Measurements from ENCODE around the gene PHC2. TPM values are rescaled to one million over a fixed set of nuclear protein-coding genes. Genes with fewer than 3 reads are reported as not detected.

The PHC2 gene
- total RNA-seq, 1 experiment from 2014 or later = 137 TPM

- ChIA-PET POLR2A (interaction anchor here (1.6 kb wide), 1 partner anchor 10 kb away, joined by 6 read pairs; no protein-coding TSS in a partner anchor), CTCF (interaction anchor here (0.6 to 2.1 kb wide), 6 partner anchors 10 to 292 kb away, joined by 3 to 10 read pairs (median 4); no protein-coding TSS in a partner anchor)
- TF ChIP-seq CTCF (IDR thresholded peaks at IDR 0.05; ENCODE audit: unreplicated experiment) = no peak
- H3K4me3 Mint-ChIP-seq (ENCODE audit: unreplicated experiment) = no peak overlapping the region
- no peaks in the 10 kb centered on the region for H3K27me3 Mint-ChIP-seq (ENCODE audit: insufficient read depth, unreplicated experiment)
- peak; percentile 40 for DNase-seq (ENCODE audit: unreplicated experiment)
- H3K36me3 Mint-ChIP-seq (ENCODE audit: insufficient read depth, unreplicated experiment) = no peaks in the 10 kb centered on the region
- peaks cover 29% of the 10 kb centered on the region for H3K4me1 Mint-ChIP-seq (ENCODE audit: insufficient read depth, unreplicated experiment)
- BruUV-seq (replicated peaks) = no TSS peak
- peak overlapping the region; percentile 8 for H3K27ac Mint-ChIP-seq (ENCODE audit: low read depth, unreplicated experiment)
- intact Hi-C loops (cut with micrococcal nuclease) = loop anchor here (5.0 kb wide), 3 partner anchors 53 to 93 kb away; partner anchors contain the start of genes PHC2 and ZSCAN20
- H3K9me3 Mint-ChIP-seq (ENCODE audit: unreplicated experiment) = no peaks in the 10 kb centered on the region
Observed at GRCh38 chr1:33379631-33380354, 51.1 kb downstream of the PHC2 start.

- Mint-ChIP-seq H3K27me3 (ENCODE audit: insufficient read depth, unreplicated experiment) (no peaks in the 10 kb centered on the region), H3K36me3 (ENCODE audit: insufficient read depth, unreplicated experiment) (peaks cover 2% of the 10 kb centered on the region), H3K4me3 (ENCODE audit: unreplicated experiment) (no peak overlapping the region), H3K27ac (ENCODE audit: low read depth, unreplicated experiment) (no peak overlapping the region), H3K4me1 (ENCODE audit: insufficient read depth, unreplicated experiment) (peaks cover 22% of the 10 kb centered on the region), H3K9me3 (ENCODE audit: unreplicated experiment) (no peaks in the 10 kb centered on the region)
- ChIA-PET CTCF (interaction anchor here (1.7 to 2.1 kb wide), 3 partner anchors 11 to 92 kb away, joined by 4 to 10 read pairs (median 7); no protein-coding TSS in a partner anchor), POLR2A (interaction anchor here (1.6 kb wide), 1 partner anchor 10 kb away, joined by 6 read pairs; no protein-coding TSS in a partner anchor)
- DNase-seq (ENCODE audit: unreplicated experiment) = no peak
- BruUV-seq (replicated peaks) = no TSS peak
- no peak for TF ChIP-seq CTCF (IDR thresholded peaks at IDR 0.05; ENCODE audit: unreplicated experiment)
- intact Hi-C loops (cut with micrococcal nuclease) = no loop called here
Observed at GRCh38 chr1:33378976-33379375, 51.9 kb downstream of the PHC2 start.

- peaks cover 20% of the 10 kb centered on the region for H3K4me1 Mint-ChIP-seq (ENCODE audit: insufficient read depth, unreplicated experiment)
- no peaks in the 10 kb centered on the region for H3K9me3 Mint-ChIP-seq (ENCODE audit: unreplicated experiment)
- no TSS peak for BruUV-seq (replicated peaks)
- H3K27me3 Mint-ChIP-seq (ENCODE audit: insufficient read depth, unreplicated experiment) = no peaks in the 10 kb centered on the region
- POLR2A ChIA-PET = no interaction called here
- no peak overlapping the region for H3K27ac Mint-ChIP-seq (ENCODE audit: low read depth, unreplicated experiment)
- intact Hi-C loops (cut with micrococcal nuclease) = no loop called here
- no peak overlapping the region for H3K4me3 Mint-ChIP-seq (ENCODE audit: unreplicated experiment)
- peaks cover 6% of the 10 kb centered on the region for H3K36me3 Mint-ChIP-seq (ENCODE audit: insufficient read depth, unreplicated experiment)
- no peak for DNase-seq (ENCODE audit: unreplicated experiment)
- no peak for TF ChIP-seq CTCF (IDR thresholded peaks at IDR 0.05; ENCODE audit: unreplicated experiment)
- CTCF ChIA-PET = interaction anchor here (1.9 kb wide), 1 partner anchor 10 kb away, joined by 4 read pairs; no protein-coding TSS in a partner anchor
Observed at GRCh38 chr1:33378524-33378923, 52.4 kb downstream of the PHC2 start.

GRCh38 chr1:33377756-33378155 lies 53.1 kb downstream of the PHC2 start:
- no peak for DNase-seq (ENCODE audit: unreplicated experiment)
- ChIA-PET POLR2A (no interaction called here), CTCF (no interaction called here)
- no TSS peak for BruUV-seq (replicated peaks)
- Mint-ChIP-seq H3K4me3 (ENCODE audit: unreplicated experiment) (no peak overlapping the region), H3K9me3 (ENCODE audit: unreplicated experiment) (no peaks in the 10 kb centered on the region), H3K4me1 (ENCODE audit: insufficient read depth, unreplicated experiment) (peaks cover 18% of the 10 kb centered on the region), H3K36me3 (ENCODE audit: insufficient read depth, unreplicated experiment) (peaks cover 8% of the 10 kb centered on the region), H3K27ac (ENCODE audit: low read depth, unreplicated experiment) (no peak overlapping the region), H3K27me3 (ENCODE audit: insufficient read depth, unreplicated experiment) (no peaks in the 10 kb centered on the region)
- intact Hi-C loops (cut with micrococcal nuclease) = no loop called here
- no peak for TF ChIP-seq CTCF (IDR thresholded peaks at IDR 0.05; ENCODE audit: unreplicated experiment)
